Stomach (tissue), 4 donors: ENCODE data around the gene CDC40.

Source experiments
- EP300 ChIP-seq: sonication (generic); formaldehyde crosslinking; IDR thresholded peaks from one replicate; pipeline ENCODE4 v1.6.1; 2017; ENCODE audit warnings: antibody characterized with exemption
- TF ChIP-seq, protein P1 (sequence below), 7 experiments: fragments of 450-650 bp in 4 of 7; fragments of 200-600 bp in 3 of 7; sonication (generic) in 3 of 7; IDR thresholded peaks; one replicate each; pipeline ENCODE4 v1.5.1; 2016 to 2019; ENCODE audit warnings: antibody characterized with exemption in 7 of 7, control low read depth in 2 of 7, mild to moderate bottlenecking in 1 of 7

DNA sequence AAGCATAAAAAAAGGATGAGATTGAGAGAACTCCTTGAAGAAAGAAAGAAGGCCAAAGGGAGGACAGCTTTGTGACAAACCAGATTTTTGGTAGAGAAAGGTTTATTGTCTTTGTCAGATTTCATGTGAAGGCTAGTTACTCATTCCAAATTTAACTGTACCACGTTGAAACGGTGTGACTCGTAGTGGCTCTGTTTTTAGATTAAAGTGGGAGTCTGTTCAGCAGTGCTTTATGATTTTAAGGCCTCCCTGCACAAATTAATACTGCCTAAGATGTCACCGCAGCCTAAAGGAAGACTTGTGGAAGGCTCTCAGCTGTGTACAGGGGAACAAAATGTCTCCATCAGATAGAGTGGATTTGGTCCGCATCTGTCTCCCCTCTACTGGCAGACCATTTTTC lies 35.9 kb downstream of the CDC40 start:
- TF ChIP-seq, protein P1, sequence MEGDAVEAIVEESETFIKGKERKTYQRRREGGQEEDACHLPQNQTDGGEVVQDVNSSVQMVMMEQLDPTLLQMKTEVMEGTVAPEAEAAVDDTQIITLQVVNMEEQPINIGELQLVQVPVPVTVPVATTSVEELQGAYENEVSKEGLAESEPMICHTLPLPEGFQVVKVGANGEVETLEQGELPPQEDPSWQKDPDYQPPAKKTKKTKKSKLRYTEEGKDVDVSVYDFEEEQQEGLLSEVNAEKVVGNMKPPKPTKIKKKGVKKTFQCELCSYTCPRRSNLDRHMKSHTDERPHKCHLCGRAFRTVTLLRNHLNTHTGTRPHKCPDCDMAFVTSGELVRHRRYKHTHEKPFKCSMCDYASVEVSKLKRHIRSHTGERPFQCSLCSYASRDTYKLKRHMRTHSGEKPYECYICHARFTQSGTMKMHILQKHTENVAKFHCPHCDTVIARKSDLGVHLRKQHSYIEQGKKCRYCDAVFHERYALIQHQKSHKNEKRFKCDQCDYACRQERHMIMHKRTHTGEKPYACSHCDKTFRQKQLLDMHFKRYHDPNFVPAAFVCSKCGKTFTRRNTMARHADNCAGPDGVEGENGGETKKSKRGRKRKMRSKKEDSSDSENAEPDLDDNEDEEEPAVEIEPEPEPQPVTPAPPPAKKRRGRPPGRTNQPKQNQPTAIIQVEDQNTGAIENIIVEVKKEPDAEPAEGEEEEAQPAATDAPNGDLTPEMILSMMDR (IDR thresholded peaks at IDR 0.05): no peak
- TF ChIP-seq EP300: no peak
